ENCODE data around the gene NCAM2.

DNA sequence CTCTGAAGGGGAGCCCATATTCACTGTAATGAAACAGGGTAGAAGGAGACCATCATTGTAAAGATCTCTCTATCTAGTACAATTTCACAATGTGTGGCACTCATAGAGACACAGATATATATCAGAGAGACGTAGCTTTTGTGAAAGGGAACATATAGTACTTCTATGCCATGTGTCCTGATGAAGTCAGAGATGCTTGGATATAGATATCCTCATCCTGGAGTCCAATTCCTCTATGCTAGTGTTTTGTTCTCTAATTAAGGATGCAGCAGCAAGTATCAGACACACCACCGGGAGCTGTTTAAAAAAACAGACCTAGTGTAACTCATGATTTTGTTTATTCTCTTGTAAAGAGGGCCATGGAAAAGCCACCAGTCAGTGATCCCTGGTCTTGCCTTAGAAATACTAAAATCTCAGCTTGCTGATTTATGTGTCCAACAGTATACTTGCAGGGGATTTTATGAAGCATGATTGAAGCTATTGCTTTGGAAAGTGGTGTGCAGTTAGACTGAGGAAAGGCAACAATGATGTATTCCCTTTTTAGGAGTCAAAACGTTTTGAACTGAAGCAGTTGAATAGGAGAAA, 2.5 kb downstream of the NCAM2 start:
- no peak for TF ChIP-seq POLR2A (IDR thresholded peaks at IDR 0.05)
- TF ChIP-seq, protein P1, sequence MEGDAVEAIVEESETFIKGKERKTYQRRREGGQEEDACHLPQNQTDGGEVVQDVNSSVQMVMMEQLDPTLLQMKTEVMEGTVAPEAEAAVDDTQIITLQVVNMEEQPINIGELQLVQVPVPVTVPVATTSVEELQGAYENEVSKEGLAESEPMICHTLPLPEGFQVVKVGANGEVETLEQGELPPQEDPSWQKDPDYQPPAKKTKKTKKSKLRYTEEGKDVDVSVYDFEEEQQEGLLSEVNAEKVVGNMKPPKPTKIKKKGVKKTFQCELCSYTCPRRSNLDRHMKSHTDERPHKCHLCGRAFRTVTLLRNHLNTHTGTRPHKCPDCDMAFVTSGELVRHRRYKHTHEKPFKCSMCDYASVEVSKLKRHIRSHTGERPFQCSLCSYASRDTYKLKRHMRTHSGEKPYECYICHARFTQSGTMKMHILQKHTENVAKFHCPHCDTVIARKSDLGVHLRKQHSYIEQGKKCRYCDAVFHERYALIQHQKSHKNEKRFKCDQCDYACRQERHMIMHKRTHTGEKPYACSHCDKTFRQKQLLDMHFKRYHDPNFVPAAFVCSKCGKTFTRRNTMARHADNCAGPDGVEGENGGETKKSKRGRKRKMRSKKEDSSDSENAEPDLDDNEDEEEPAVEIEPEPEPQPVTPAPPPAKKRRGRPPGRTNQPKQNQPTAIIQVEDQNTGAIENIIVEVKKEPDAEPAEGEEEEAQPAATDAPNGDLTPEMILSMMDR (IDR thresholded peaks at IDR 0.05), result no peak
